GM12878 (cell line): ENCODE results near the gene PPP1R18. TPM values are rescaled to one million over a fixed set of nuclear protein-coding genes. Genes with fewer than 3 reads are reported as not detected.

Source experiments
- ATAC-seq: fragments of 200-7000 bp; cut with Tn5 transposase; 3 replicates; pipeline ENCODE4 v1.9.1; 2020; ENCODE audit warnings: mild to moderate bottlenecking, moderate library complexity
- BruUV-seq: library from RNA; stranded (reverse); fragments of 400-500 nt; replicated peaks from 2 replicates; lab custom pipeline; 2021; lab: Mats Ljungman, UMichigan
- CTCF ChIA-PET: fragments of 300-600 bp; sonication (Branson Sonifier 250); formaldehyde crosslinking; extraction: SDS; loops from one replicate; lab custom pipeline; 2021; ENCODE audit warnings: inconsistent platforms; lab: Yijun Ruan, JAX
- POLR2A ChIA-PET: fragments of 350-600 bp; formaldehyde crosslinking; extraction: SDS; loops from one replicate; lab custom pipeline; 2021; ENCODE audit warnings: inconsistent platforms; lab: Charles Lee
- RAD21 ChIA-PET: fragments of 300-600 bp; sonication (Branson Sonifier 250); formaldehyde crosslinking; loops from one replicate; lab custom pipeline; 2023; ENCODE audit warnings: antibody characterized with exemption; ENCODE audit not compliant: unreplicated experiment; lab: Charles Lee
- SMC1A ChIA-PET: fragments of 300-600 bp; sonication (Branson Sonifier 250); formaldehyde crosslinking; loops from one replicate; lab custom pipeline; 2023; ENCODE audit not compliant: unreplicated experiment, uncharacterized antibody; lab: Charles Lee
- DNase-seq: peaks from one replicate; pipeline ENCODE4 v3.0.0-alpha.2; 2011; ENCODE audit warnings: low read depth, low spot score
- FAIRE-seq: peaks from 3 replicates; lab custom pipeline; 2011; peaks lifted over from hg19 to GRCh38; lab: Jason Lieb, UNC
- H2AFZ ChIP-seq: 2 replicates; pipeline ENCODE4 v1.6.0; 2011; ENCODE audit warnings: low read depth, low read length, control low read depth; ENCODE audit not compliant: control insufficient read depth
- H3K27ac ChIP-seq: 2 replicates; pipeline ENCODE4 v1.5.1; 2011; ENCODE audit warnings: control low read depth; ENCODE audit not compliant: control insufficient read depth, insufficient read depth
- H3K27me3 ChIP-seq, 2 experiments: replicated peaks in 1 of 2; 2 replicates each; pipeline versions ENCODE4 v1.6.0 to v1.6.1; 2011; ENCODE audit warnings: low read length in 1 of 2; ENCODE audit not compliant: control insufficient read depth in 2 of 2, insufficient read depth in 2 of 2
- H3K36me3 ChIP-seq, 2 experiments: 2 replicates each; pipeline ENCODE4 v1.5.1; 2011; ENCODE audit warnings: low read length in 1 of 2; ENCODE audit not compliant: control insufficient read depth in 2 of 2, insufficient read depth in 2 of 2
- H3K4me1 ChIP-seq: 2 replicates; pipeline ENCODE4 v1.6.1; 2011; ENCODE audit warnings: mild to moderate bottlenecking, low read length, moderate library complexity, mixed read lengths; ENCODE audit not compliant: control insufficient read depth, insufficient read depth
- H3K4me2 ChIP-seq: 2 replicates; pipeline ENCODE4 v1.6.0; 2011; ENCODE audit warnings: control low read depth; ENCODE audit not compliant: control insufficient read depth, insufficient read depth
- H3K4me3 ChIP-seq: fragments of 200-600 bp; sonication (generic); 2 replicates; pipeline ENCODE4 v1.5.1; 2016
- H3K79me2 ChIP-seq: 2 replicates; pipeline ENCODE4 v1.6.0; 2011; ENCODE audit warnings: low read length; ENCODE audit not compliant: control insufficient read depth, insufficient read depth
- H3K9ac ChIP-seq: 2 replicates; pipeline ENCODE4 v1.8.0; 2011; ENCODE audit warnings: low read length, control low read depth, mixed read lengths; ENCODE audit not compliant: control insufficient read depth, insufficient read depth
- H3K9me3 ChIP-seq: replicated peaks from 3 replicates; pipeline ENCODE4 v1.5.1; 2011; ENCODE audit warnings: mild to moderate bottlenecking, low read length; ENCODE audit not compliant: control insufficient read depth, insufficient read depth
- H4K20me1 ChIP-seq: 2 replicates; pipeline ENCODE4 v1.6.0; 2011; ENCODE audit not compliant: control insufficient read depth, insufficient read depth
- ASH2L ChIP-seq: fragments of 300-600, 200-600 bp; sonication (generic); IDR thresholded peaks from 2 replicates; pipeline ENCODE4 v1.6.1; 2017; ENCODE audit warnings: low read depth, mild to moderate bottlenecking, borderline replicate concordance
- CBFB ChIP-seq: IDR thresholded peaks from 2 replicates; pipeline ENCODE4 v1.6.1; 2016; ENCODE audit warnings: antibody characterized with exemption, low read depth
- HDAC2 ChIP-seq: fragments of 200-600 bp; sonication (generic); IDR thresholded peaks from 2 replicates; pipeline ENCODE4 v1.6.1; 2017
- LARP7 ChIP-seq: fragments of 450-650 bp; IDR thresholded peaks from 2 replicates; pipeline ENCODE4 v1.6.1; 2017; ENCODE audit warnings: mild to moderate bottlenecking
- MEF2B ChIP-seq: fragments of 450-650 bp; IDR thresholded peaks from 2 replicates; pipeline ENCODE4 v1.6.1; 2018; ENCODE audit warnings: mild to moderate bottlenecking, moderate library complexity; ENCODE audit not compliant: partially characterized antibody, poor library complexity, severe bottlenecking
- MYC ChIP-seq: IDR thresholded peaks from 2 replicates; pipeline ENCODE4 v1.6.1; 2011; ENCODE audit warnings: mild to moderate bottlenecking, low read length, moderate library complexity, inconsistent platforms; ENCODE audit not compliant: insufficient read depth, insufficient replicate concordance, insufficient read length, severe bottlenecking
- NRF1 ChIP-seq: conservative IDR thresholded peaks from 2 replicates; pipeline ENCODE4 v1.6.1; 2011; ENCODE audit warnings: mild to moderate bottlenecking, low read depth, low read length, improper control_type of control experiment
- RBBP5 ChIP-seq: fragments of 200-600 bp; sonication (generic); conservative IDR thresholded peaks from 2 replicates; pipeline ENCODE4 v1.6.1; 2016
- RFX5 ChIP-seq: IDR thresholded peaks from 2 replicates; pipeline ENCODE4 v1.6.1; 2011; ENCODE audit warnings: low read depth, low read length, improper control_type of control experiment
- SMAD1 ChIP-seq: fragments of 450-650 bp; IDR thresholded peaks from 2 replicates; pipeline ENCODE4 v1.6.1; 2018; ENCODE audit warnings: mild to moderate bottlenecking, low read depth; ENCODE audit not compliant: partially characterized antibody
- SMARCA5 ChIP-seq: fragments of 450-650 bp; IDR thresholded peaks from 2 replicates; pipeline ENCODE4 v1.6.1; 2017; ENCODE audit warnings: mild to moderate bottlenecking
- SREBF2 ChIP-seq: IDR thresholded peaks from 2 replicates; pipeline ENCODE4 v1.6.1; 2012; ENCODE audit warnings: mild to moderate bottlenecking, low read length
- SUPT20H ChIP-seq: IDR thresholded peaks from 2 replicates; pipeline ENCODE4 v1.6.1; 2011; ENCODE audit warnings: low read depth, mild to moderate bottlenecking, low read length, moderate library complexity, borderline replicate concordance; ENCODE audit not compliant: control insufficient read depth
- TBL1XR1 ChIP-seq: IDR thresholded peaks from 2 replicates; pipeline ENCODE4 v1.6.1; 2012; ENCODE audit warnings: low read depth, low read length, improper control_type of control experiment
- ZBED1 ChIP-seq: IDR thresholded peaks from 2 replicates; pipeline ENCODE4 v1.6.1; 2016; ENCODE audit warnings: borderline replicate concordance
- ZNF217 ChIP-seq: fragments of 450-650 bp; IDR thresholded peaks from 2 replicates; pipeline ENCODE4 v1.6.1; 2017; ENCODE audit warnings: antibody characterized with exemption, mild to moderate bottlenecking
- WGBS: methylation state at CpG from one replicate; pipeline ENCODE4 v1.1.6; 2016; ENCODE audit warnings: low lambda C conversion rate; ENCODE audit not compliant: insufficient replicate concordance, insufficient coverage; ENCODE audit errors: missing lambda C conversion rate; 5-methylcytosine and 5-hydroxymethylcytosine counted together
- in situ Hi-C: fragments of 300-500 bp; cut with MboI; formaldehyde crosslinking; loops from 9 replicates; pipeline ENCODE4 v1.14.3; 2018; ENCODE audit warnings: mixed read lengths
- intact Hi-C: fragments of 100-400 bp; cut with micrococcal nuclease; formaldehyde crosslinking; loops from one replicate; pipeline ENCODE4 v1.14.2; 2022; ENCODE audit not compliant: unreplicated experiment
- polyA plus RNA-seq, 11 experiments: library from polyadenylated mRNA; depleted of rRNA in 4 of 11; unstranded in 6 of 11; stranded (reverse) in 5 of 11; fragments of >200 nt; fragmentation: Nextera tagmentation in 4 of 11; fragmentation: Illumina TruSeq in 1 of 11; extraction: Ambion mirVana in 4 of 11; extraction: Trizol in 1 of 11; gene quantifications; 1 replicate in 1 of 11; 2 replicates in 10 of 11; pipeline versions ENCODE4 v1.2.1 to v1.2.3, GENCODE V29; 2011 to 2016; ENCODE audit warnings: inconsistent platforms in 2 of 11, missing spikeins in 2 of 11, low read depth in 1 of 11
- total RNA-seq, 4 experiments: library from RNA; depleted of rRNA in 3 of 4; stranded (reverse); fragments of >200 nt in 3 of 4; fragmentation: Illumina TruSeq in 1 of 4; extraction: Trizol in 1 of 4; gene quantifications; 2 replicates each; pipeline versions ENCODE4 v1.2.1 to v1.2.3, GENCODE V29; 2013 to 2021
- TF ChIP-seq, protein P1 (sequence below), 3 experiments: IDR thresholded peaks in 2 of 3; conservative IDR thresholded peaks in 1 of 3; 2 replicates each; pipeline ENCODE4 v1.5.1; 2011; ENCODE audit warnings: low read depth in 3 of 3, low read length in 3 of 3, mild to moderate bottlenecking in 3 of 3, control low read depth in 2 of 3, moderate library complexity in 2 of 3, inconsistent platforms in 1 of 3, mixed read lengths in 1 of 3; ENCODE audit not compliant: control insufficient read depth in 2 of 3, insufficient read depth in 1 of 3; ENCODE audit errors: extremely low read depth in 1 of 3
- TF ChIP-seq, protein P2 (sequence below): IDR thresholded peaks from 2 replicates; pipeline ENCODE4 v1.6.1; 2011; ENCODE audit warnings: borderline replicate concordance, low read depth, mild to moderate bottlenecking, moderate library complexity, mixed read lengths, low read length; ENCODE audit not compliant: insufficient read depth; ENCODE audit errors: extremely low read length
- TF ChIP-seq, protein P3 (sequence below): fragments of 450-650 bp; IDR thresholded peaks from 2 replicates; pipeline ENCODE4 v1.6.1; 2017; ENCODE audit warnings: mild to moderate bottlenecking

The PPP1R18 gene
- total and polyA plus RNA-seq, 10 of the 15 experiments (the other 5 are each of a cell fraction or from before 2014, with no cell fraction given), result 21.0 to 119 (median 52.6) TPM

DNA sequence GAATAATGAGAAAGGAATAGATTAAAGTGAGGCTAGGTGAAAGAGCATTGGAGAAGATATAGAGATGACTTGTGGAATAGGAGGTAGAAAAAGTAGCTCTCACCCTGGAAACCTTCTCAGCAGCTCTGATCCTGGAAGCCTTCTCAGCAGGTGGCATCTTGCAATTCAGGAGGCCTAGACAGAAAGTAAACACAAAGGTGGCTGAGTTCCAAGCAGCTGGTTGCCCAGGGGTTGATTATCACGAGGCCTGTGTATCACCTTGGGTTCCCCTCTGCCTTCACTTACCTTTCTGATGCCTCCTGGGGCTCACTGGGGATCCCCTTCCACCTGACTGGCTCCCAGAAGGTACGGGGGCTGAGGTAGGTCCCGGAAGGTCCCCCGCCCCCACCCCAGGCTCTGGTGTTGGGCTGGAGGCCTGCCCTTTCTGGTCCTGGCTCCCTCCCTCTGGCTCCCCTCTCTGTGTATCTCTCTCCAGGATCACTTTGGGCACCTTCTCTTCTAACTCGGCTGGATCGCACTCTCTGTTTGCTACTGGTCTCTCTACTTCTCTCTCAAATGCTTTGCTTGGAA, 20.9 kb upstream of the PPP1R18 start:
- SMC1A ChIA-PET, result no interaction called here
- Histone ChIP-seq H3K4me1 (peaks cover 18% of the 10 kb centered on the region), H4K20me1 (no peaks in the 10 kb centered on the region), H3K27ac (no peak overlapping the region), H3K79me2 (no peaks in the 10 kb centered on the region; the same call in none of the 2 replicates), H2AFZ (no peak overlapping the region), H3K36me3 (peaks cover 4 to 12% of the 10 kb centered on the region in 2 experiments), H3K9me3 (no peaks in the 10 kb centered on the region), H3K4me3 (no peak overlapping the region), H3K4me2 (no peak overlapping the region), H3K9ac (no peak overlapping the region), H3K27me3 (no peaks in the 10 kb centered on the region)
- DNase-seq, result no peak
- no peak for FAIRE-seq
- WGBS, result 38% methylated on average over 6 of the region's 6 CpGs
- BruUV-seq, result no TSS peak
- intact Hi-C loops, result no loop called here
- CTCF ChIA-PET, result interaction anchor here (0.9 to 1.2 kb wide), 3 partner anchors 10 to 27 kb away, joined by 3 to 4 read pairs (median 3); no protein-coding TSS in a partner anchor
- ATAC-seq, result no peak
- in situ Hi-C loops, result no loop called here
- POLR2A ChIA-PET, result interaction anchor here (1.8 to 2.3 kb wide), 2 partner anchors 10 to 15 kb away, joined by 4 to 7 read pairs; no protein-coding TSS in a partner anchor
- RAD21 ChIA-PET, result no interaction called here
- TF ChIP-seq HDAC2 (no peak), TBL1XR1 (no peak), RBBP5 (no peak), ASH2L (no peak), MEF2B (no peak), SUPT20H (no peak), SMARCA5 (no peak), ZNF217 (no peak), CBFB (no peak), MYC (no peak), SMAD1 (no peak), LARP7 (no peak), NRF1 (no peak), ZBED1 (no peak), SREBF2 (no peak), RFX5 (no peak)
- TF ChIP-seq, protein P1, sequence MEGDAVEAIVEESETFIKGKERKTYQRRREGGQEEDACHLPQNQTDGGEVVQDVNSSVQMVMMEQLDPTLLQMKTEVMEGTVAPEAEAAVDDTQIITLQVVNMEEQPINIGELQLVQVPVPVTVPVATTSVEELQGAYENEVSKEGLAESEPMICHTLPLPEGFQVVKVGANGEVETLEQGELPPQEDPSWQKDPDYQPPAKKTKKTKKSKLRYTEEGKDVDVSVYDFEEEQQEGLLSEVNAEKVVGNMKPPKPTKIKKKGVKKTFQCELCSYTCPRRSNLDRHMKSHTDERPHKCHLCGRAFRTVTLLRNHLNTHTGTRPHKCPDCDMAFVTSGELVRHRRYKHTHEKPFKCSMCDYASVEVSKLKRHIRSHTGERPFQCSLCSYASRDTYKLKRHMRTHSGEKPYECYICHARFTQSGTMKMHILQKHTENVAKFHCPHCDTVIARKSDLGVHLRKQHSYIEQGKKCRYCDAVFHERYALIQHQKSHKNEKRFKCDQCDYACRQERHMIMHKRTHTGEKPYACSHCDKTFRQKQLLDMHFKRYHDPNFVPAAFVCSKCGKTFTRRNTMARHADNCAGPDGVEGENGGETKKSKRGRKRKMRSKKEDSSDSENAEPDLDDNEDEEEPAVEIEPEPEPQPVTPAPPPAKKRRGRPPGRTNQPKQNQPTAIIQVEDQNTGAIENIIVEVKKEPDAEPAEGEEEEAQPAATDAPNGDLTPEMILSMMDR (IDR thresholded peaks at IDR 0.05 in 2 of 3, conservative IDR thresholded peaks at IDR 0.05 in 1 of 3; ENCODE audit: control insufficient read depth in 2 of 3, extremely low read depth in 1 of 3, insufficient read depth in 1 of 3, low read depth in 3 of 3, low read length in 3 of 3), result no peak
- TF ChIP-seq, protein P2, sequence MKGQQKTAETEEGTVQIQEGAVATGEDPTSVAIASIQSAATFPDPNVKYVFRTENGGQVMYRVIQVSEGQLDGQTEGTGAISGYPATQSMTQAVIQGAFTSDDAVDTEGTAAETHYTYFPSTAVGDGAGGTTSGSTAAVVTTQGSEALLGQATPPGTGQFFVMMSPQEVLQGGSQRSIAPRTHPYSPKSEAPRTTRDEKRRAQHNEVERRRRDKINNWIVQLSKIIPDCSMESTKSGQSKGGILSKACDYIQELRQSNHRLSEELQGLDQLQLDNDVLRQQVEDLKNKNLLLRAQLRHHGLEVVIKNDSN, result no peak
- TF ChIP-seq, protein P3, sequence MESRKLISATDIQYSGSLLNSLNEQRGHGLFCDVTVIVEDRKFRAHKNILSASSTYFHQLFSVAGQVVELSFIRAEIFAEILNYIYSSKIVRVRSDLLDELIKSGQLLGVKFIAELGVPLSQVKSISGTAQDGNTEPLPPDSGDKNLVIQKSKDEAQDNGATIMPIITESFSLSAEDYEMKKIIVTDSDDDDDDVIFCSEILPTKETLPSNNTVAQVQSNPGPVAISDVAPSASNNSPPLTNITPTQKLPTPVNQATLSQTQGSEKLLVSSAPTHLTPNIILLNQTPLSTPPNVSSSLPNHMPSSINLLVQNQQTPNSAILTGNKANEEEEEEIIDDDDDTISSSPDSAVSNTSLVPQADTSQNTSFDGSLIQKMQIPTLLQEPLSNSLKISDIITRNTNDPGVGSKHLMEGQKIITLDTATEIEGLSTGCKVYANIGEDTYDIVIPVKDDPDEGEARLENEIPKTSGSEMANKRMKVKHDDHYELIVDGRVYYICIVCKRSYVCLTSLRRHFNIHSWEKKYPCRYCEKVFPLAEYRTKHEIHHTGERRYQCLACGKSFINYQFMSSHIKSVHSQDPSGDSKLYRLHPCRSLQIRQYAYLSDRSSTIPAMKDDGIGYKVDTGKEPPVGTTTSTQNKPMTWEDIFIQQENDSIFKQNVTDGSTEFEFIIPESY, result no peak
